ENCODE results near the gene ALDH1A1. TPM values are rescaled to one million over a fixed set of nuclear protein-coding genes. Genes with fewer than 3 reads are reported as not detected.
"Not testable (repeated sequence)": the region's sequence is repeated elsewhere in the genome, so short reads cannot be mapped to it uniquely, and the experiment has no call there.

ALDH1A1 gene
- total RNA-seq, 2 experiments from 2014 or later: not detected

DNA sequence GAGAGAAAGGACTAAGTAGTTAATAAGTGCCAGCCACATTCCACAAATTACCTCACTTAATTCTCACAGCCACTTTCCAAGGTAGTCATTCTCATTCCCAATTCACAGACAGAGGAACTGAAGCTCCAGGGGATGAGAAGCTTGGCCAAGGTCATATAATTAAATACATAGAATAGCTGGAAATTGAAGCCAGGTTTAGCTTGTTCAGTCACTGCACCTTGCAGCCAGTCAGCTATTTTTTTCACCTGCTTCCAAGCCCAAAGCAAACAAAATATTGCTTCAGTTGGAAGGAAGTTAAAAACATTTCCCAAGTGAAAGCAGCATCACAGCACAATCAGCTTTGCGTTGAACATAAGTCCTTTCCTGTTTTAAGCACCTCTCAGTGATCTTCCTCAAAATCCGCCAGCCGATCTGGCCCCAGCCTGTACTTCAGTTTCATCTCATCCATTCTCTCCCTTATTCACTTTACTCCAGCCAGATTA lies 4.8 kb downstream of the ALDH1A1 start:
- intact Hi-C loops (cut with micrococcal nuclease): no loop called here
- H3K9me3 Mint-ChIP-seq: no peaks in the 10 kb centered on the region
- no peaks in the 10 kb centered on the region for H3K36me3 Mint-ChIP-seq (ENCODE audit: low read depth)
- H3K4me1 Mint-ChIP-seq (ENCODE audit: low read depth): peaks cover 5% of the 10 kb centered on the region
- H3K27me3 Mint-ChIP-seq (ENCODE audit: low read depth): peaks cover 22% of the 10 kb centered on the region
- no peak for DNase-seq
- CTCF ChIA-PET: no interaction called here
- H3K4me3 Mint-ChIP-seq: no peak overlapping the region
- no peak overlapping the region for H3K27ac Mint-ChIP-seq

DNA sequence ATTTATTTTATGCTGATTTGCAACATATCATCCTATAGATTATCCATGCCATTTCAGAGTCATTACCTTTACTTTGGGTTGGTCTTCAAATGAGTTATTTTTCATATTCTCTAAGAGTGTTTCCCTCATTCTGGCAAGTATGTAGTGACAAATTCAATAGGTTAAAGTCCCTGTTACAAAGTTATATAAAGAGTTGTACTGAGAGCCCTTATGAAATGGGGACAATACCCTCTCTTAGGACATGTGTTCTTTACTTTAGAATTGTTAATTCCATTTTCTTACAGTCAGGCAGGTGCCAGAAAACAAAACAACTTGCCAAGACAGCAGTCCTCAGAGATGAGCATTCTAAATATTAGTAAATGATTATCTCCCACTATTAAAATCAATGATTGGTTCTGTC lies 6.0 kb downstream of the ALDH1A1 start:
- Mint-ChIP-seq H3K4me3 (no peak overlapping the region), H3K9me3 (no peaks in the 10 kb centered on the region), H3K4me1 (ENCODE audit: low read depth) (no peaks in the 10 kb centered on the region), H3K27me3 (ENCODE audit: low read depth) (peaks cover 16% of the 10 kb centered on the region), H3K36me3 (ENCODE audit: low read depth) (no peaks in the 10 kb centered on the region), H3K27ac (no peak overlapping the region)
- no peak for DNase-seq
- intact Hi-C loops (cut with micrococcal nuclease): no loop called here
- CTCF ChIA-PET: no interaction called here

- intact Hi-C loops (cut with micrococcal nuclease): no loop called here
- H3K9me3 Mint-ChIP-seq: no peaks in the 10 kb centered on the region
- H3K27ac Mint-ChIP-seq: no peak overlapping the region
- H3K4me1 Mint-ChIP-seq (ENCODE audit: low read depth): no peaks in the 10 kb centered on the region
- no peak for DNase-seq
- H3K36me3 Mint-ChIP-seq (ENCODE audit: low read depth): no peaks in the 10 kb centered on the region
- CTCF ChIA-PET: no interaction called here
- peaks cover 20% of the 10 kb centered on the region for H3K27me3 Mint-ChIP-seq (ENCODE audit: low read depth)
- no peak overlapping the region for H3K4me3 Mint-ChIP-seq
These were observed 6.5 kb downstream of the ALDH1A1 start for GRCh38 chr9:72946318-72946717.

DNA sequence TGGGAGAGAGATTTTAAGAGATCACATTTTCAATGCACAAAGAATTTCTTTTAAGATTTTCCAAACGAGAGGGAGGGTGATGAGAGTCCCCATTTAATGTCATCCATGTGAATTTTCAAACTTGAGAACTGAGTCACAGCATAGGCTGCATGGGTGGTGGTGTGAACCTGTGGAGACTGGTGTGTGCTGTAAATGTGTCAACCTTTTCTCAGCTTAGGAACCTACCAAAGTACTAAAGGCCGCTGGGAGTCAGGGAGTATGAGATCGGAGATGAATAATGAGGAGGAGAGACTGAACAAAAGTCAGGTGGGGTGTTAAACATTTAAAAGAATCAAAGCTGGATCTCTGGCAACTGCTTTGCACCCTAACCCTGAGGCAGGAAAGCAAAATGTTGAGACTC lies 7.5 kb downstream of the ALDH1A1 start:
- no peaks in the 10 kb centered on the region for H3K9me3 Mint-ChIP-seq
- no peak overlapping the region for H3K4me3 Mint-ChIP-seq
- CTCF ChIA-PET: no interaction called here
- H3K27ac Mint-ChIP-seq: no peak overlapping the region
- DNase-seq: no peak
- intact Hi-C loops (cut with micrococcal nuclease): no loop called here
- peaks cover 20% of the 10 kb centered on the region for H3K27me3 Mint-ChIP-seq (ENCODE audit: low read depth)
- H3K4me1 Mint-ChIP-seq (ENCODE audit: low read depth): no peaks in the 10 kb centered on the region
- no peaks in the 10 kb centered on the region for H3K36me3 Mint-ChIP-seq (ENCODE audit: low read depth)

- H3K27me3 Mint-ChIP-seq (ENCODE audit: low read depth): peaks cover 16% of the 10 kb centered on the region
These were observed 8.9 kb downstream of the ALDH1A1 start for GRCh38 chr9:72943844-72944462.

GRCh38 chr9:72942451-72942850 lies 10.4 kb downstream of the ALDH1A1 start:
- peaks cover 9% of the 10 kb centered on the region for H3K27me3 Mint-ChIP-seq (ENCODE audit: low read depth)
- CTCF ChIA-PET: no interaction called here

More at GRCh38 chr9:72943844-72944462, 8.9 kb downstream of the ALDH1A1 start:
- Mint-ChIP-seq H3K9me3 (no peaks in the 10 kb centered on the region), H3K36me3 (ENCODE audit: low read depth) (no peaks in the 10 kb centered on the region), H3K4me1 (ENCODE audit: low read depth) (no peaks in the 10 kb centered on the region), H3K27ac (no peak overlapping the region), H3K4me3 (no peak overlapping the region)
- no peak for DNase-seq
- intact Hi-C loops (cut with micrococcal nuclease): no loop called here
- CTCF ChIA-PET: interaction anchor here (0.5 kb wide), 1 partner anchor 159 kb away, joined by 4 read pairs; no protein-coding TSS in a partner anchor

GRCh38 chr9:72939581-72939980 lies 13.3 kb downstream of the ALDH1A1 start:
- H3K36me3 Mint-ChIP-seq (ENCODE audit: low read depth); DNase-seq; H3K27ac Mint-ChIP-seq; H3K27me3 Mint-ChIP-seq (ENCODE audit: low read depth); intact Hi-C loops (cut with micrococcal nuclease); H3K9me3 Mint-ChIP-seq; H3K4me3 Mint-ChIP-seq; H3K4me1 Mint-ChIP-seq (ENCODE audit: low read depth): not testable (repeated sequence)
- CTCF ChIA-PET: interaction anchor here (0.6 kb wide), 1 partner anchor 79 kb away, joined by 3 read pairs; no protein-coding TSS in a partner anchor

More at GRCh38 chr9:72942451-72942850, 10.4 kb downstream of the ALDH1A1 start:
- H3K9me3 Mint-ChIP-seq: no peaks in the 10 kb centered on the region
- H3K27ac Mint-ChIP-seq: no peak overlapping the region
- no peaks in the 10 kb centered on the region for H3K4me1 Mint-ChIP-seq (ENCODE audit: low read depth)
- no peak overlapping the region for H3K4me3 Mint-ChIP-seq
- intact Hi-C loops (cut with micrococcal nuclease): no loop called here
- no peaks in the 10 kb centered on the region for H3K36me3 Mint-ChIP-seq (ENCODE audit: low read depth)
- DNase-seq: no peak

- intact Hi-C loops (cut with micrococcal nuclease): no loop called here
- CTCF ChIA-PET: no interaction called here
- Mint-ChIP-seq H3K9me3 (no peaks in the 10 kb centered on the region), H3K27me3 (ENCODE audit: low read depth) (peaks cover 7% of the 10 kb centered on the region), H3K36me3 (ENCODE audit: low read depth) (no peaks in the 10 kb centered on the region), H3K4me1 (ENCODE audit: low read depth) (no peaks in the 10 kb centered on the region), H3K4me3 (no peak overlapping the region), H3K27ac (no peak overlapping the region)
- DNase-seq: no peak
These were observed 15.3 kb downstream of the ALDH1A1 start for GRCh38 chr9:72937545-72937944.

- H3K36me3 Mint-ChIP-seq (ENCODE audit: low read depth): no peaks in the 10 kb centered on the region
- H3K4me3 Mint-ChIP-seq: no peak overlapping the region
- CTCF ChIA-PET: no interaction called here
- DNase-seq: no peak
- peaks cover 4% of the 10 kb centered on the region for H3K27me3 Mint-ChIP-seq (ENCODE audit: low read depth)
- H3K27ac Mint-ChIP-seq: no peak overlapping the region
- H3K4me1 Mint-ChIP-seq (ENCODE audit: low read depth): no peaks in the 10 kb centered on the region
- intact Hi-C loops (cut with micrococcal nuclease): no loop called here
- no peaks in the 10 kb centered on the region for H3K9me3 Mint-ChIP-seq
These were observed 16.2 kb downstream of the ALDH1A1 start for GRCh38 chr9:72936679-72937078.

DNA sequence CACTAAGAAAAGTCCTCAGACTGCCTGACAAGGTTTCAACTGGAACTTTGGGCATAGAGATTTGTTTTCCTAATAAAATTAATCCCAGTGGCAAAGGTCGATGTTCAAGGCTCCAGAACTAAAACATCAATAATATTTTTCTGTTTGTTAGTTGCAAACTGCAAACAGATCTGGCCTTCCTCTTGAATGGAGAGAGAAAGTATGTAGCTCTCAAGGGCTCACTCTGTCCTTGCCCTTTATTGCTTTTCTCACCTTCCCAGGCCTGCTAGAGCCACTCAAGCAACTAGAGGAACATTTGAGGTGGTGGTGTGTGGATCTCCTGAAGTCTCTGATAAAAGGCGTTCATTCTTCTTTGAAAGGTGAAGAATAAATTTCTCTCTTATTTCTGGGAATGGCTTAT lies 16.6 kb downstream of the ALDH1A1 start:
- intact Hi-C loops (cut with micrococcal nuclease): no loop called here
- CTCF ChIA-PET: no interaction called here

GRCh38 chr9:72935595-72935994 lies 17.3 kb downstream of the ALDH1A1 start:
- Mint-ChIP-seq H3K27me3 (ENCODE audit: low read depth) (no peaks in the 10 kb centered on the region), H3K4me1 (ENCODE audit: low read depth) (no peaks in the 10 kb centered on the region), H3K9me3 (no peaks in the 10 kb centered on the region), H3K4me3 (no peak overlapping the region), H3K27ac (no peak overlapping the region), H3K36me3 (ENCODE audit: low read depth) (no peaks in the 10 kb centered on the region)
- DNase-seq: no peak
- intact Hi-C loops (cut with micrococcal nuclease): no loop called here
- CTCF ChIA-PET: no interaction called here

More for the DNA sequence above, 16.6 kb downstream of the ALDH1A1 start:
- H3K27me3 Mint-ChIP-seq (ENCODE audit: low read depth): no peaks in the 10 kb centered on the region
- H3K36me3 Mint-ChIP-seq (ENCODE audit: low read depth): no peaks in the 10 kb centered on the region
- no peak for DNase-seq
- no peaks in the 10 kb centered on the region for H3K4me1 Mint-ChIP-seq (ENCODE audit: low read depth)
- H3K27ac Mint-ChIP-seq: no peak overlapping the region
- H3K9me3 Mint-ChIP-seq: no peaks in the 10 kb centered on the region
- no peak overlapping the region for H3K4me3 Mint-ChIP-seq

DNA sequence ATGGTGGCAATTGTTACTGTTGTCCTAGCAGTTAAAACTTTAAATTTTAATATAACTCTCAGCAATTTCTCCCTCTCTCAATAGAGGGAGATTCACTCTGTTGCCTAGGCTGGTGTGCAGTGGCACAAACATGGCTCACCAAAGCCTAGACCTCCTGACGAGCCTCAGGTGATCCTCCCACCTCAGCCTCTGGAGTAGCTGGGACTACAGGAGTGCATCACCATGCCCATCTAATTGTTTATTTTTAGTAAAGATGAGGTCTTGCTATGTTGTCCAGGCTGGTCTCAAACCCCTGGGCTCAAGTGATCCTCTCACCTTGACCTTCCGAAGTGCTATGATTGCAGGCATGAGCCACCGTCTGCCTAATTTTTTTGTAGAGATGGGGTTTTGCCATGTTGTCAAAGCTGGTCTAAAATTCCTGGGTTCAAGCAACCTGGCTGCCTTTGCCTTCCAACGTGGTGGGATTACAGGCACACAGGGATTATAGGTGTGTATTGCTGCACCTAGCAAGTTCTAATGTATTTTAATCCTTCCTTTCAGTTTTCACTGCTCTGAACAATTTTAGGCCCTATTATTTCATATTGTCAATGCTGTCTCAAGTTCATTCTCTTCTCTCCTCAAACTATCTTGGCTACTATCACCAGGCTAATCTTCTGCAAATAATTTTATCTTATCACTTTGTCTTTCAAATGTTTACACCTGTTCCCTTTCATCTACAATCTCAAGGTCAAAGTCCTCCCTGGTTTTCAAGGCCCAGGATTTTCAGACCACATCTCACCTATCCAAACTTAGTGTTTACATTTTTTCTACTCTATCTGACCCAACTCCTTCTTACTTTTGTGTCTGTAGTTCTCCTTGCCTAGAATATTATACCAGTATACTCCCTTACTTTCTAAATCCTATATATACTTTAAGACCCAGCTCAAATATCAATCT lies 18.9 kb downstream of the ALDH1A1 start:
- no peak for DNase-seq
- Mint-ChIP-seq H3K27ac (no peak overlapping the region), H3K4me3 (no peak overlapping the region), H3K27me3 (ENCODE audit: low read depth) (no peaks in the 10 kb centered on the region), H3K36me3 (ENCODE audit: low read depth) (no peaks in the 10 kb centered on the region), H3K4me1 (ENCODE audit: low read depth) (no peaks in the 10 kb centered on the region), H3K9me3 (no peaks in the 10 kb centered on the region)
- CTCF ChIA-PET: interaction anchor here (0.5 kb wide), 1 partner anchor 93 kb away, joined by 3 read pairs; no protein-coding TSS in a partner anchor
- intact Hi-C loops (cut with micrococcal nuclease): no loop called here

- intact Hi-C loops (cut with micrococcal nuclease): no loop called here
- DNase-seq: no peak
- Mint-ChIP-seq H3K36me3 (ENCODE audit: low read depth) (no peaks in the 10 kb centered on the region), H3K4me3 (no peak overlapping the region), H3K9me3 (no peaks in the 10 kb centered on the region), H3K27ac (no peak overlapping the region), H3K27me3 (ENCODE audit: low read depth) (no peaks in the 10 kb centered on the region), H3K4me1 (ENCODE audit: low read depth) (no peaks in the 10 kb centered on the region)
- CTCF ChIA-PET: no interaction called here
These were observed 20.2 kb downstream of the ALDH1A1 start for GRCh38 chr9:72932619-72933018.
